GM23338 (cell line): ENCODE data around the gene MARK3. TPM values are rescaled to one million over a fixed set of nuclear protein-coding genes. Genes with fewer than 3 reads are reported as not detected.

Experiments
- ATAC-seq: fragments of 200-7000 bp; cut with Tn5 transposase; 3 replicates; pipeline ENCODE4 v1.9.1; 2020
- DNase-seq: peaks from one replicate; pipeline ENCODE4 v3.0.0-alpha.2; 2015; ENCODE audit warnings: low spot score
- H2AFZ ChIP-seq: fragments of 200-600 bp; sonication (generic); 2 replicates; pipeline ENCODE4 v1.8.0; 2016; ENCODE audit warnings: antibody characterized with exemption, mild to moderate bottlenecking, moderate library complexity
- H3F3A ChIP-seq: fragments of 200-600 bp; sonication (generic); replicated peaks from 2 replicates; pipeline ENCODE4 v1.8.0; 2017; ENCODE audit warnings: antibody characterized with exemption, mixed run types, low read depth
- H3K27ac ChIP-seq: fragments of 200-600 bp; sonication (generic); 2 replicates; pipeline ENCODE4 v1.6.1; 2016; ENCODE audit warnings: low read depth
- H3K27me3 ChIP-seq: fragments of 200-600 bp; sonication (generic); 2 replicates; pipeline ENCODE4 v1.8.0; 2016; ENCODE audit warnings: mild to moderate bottlenecking, mixed run types, moderate library complexity; ENCODE audit not compliant: insufficient read depth
- H3K36me3 ChIP-seq: fragments of 200-600 bp; sonication (generic); 2 replicates; pipeline ENCODE4 v1.8.0; 2016; ENCODE audit warnings: mild to moderate bottlenecking; ENCODE audit not compliant: insufficient read depth
- H3K4me1 ChIP-seq: fragments of 200-600 bp; sonication (generic); 2 replicates; pipeline ENCODE4 v1.8.0; 2016; ENCODE audit warnings: mild to moderate bottlenecking, moderate library complexity; ENCODE audit not compliant: insufficient read depth
- H3K4me2 ChIP-seq: fragments of 200-600 bp; sonication (generic); 2 replicates; pipeline ENCODE4 v1.7.1; 2017; ENCODE audit warnings: mixed run types
- H3K4me3 ChIP-seq: fragments of 200-600 bp; sonication (generic); 2 replicates; pipeline ENCODE4 v1.6.1; 2016; ENCODE audit warnings: mixed run types
- H3K79me2 ChIP-seq: fragments of 200-600 bp; sonication (generic); replicated peaks from 2 replicates; pipeline ENCODE4 v1.8.0; 2017; ENCODE audit warnings: mild to moderate bottlenecking; ENCODE audit not compliant: insufficient read depth
- H3K9me2 ChIP-seq: fragments of 200-600 bp; sonication (generic); 2 replicates; pipeline ENCODE4 v1.8.0; 2017; ENCODE audit not compliant: insufficient read depth
- H4K20me1 ChIP-seq: fragments of 200-600 bp; sonication (generic); replicated peaks from 2 replicates; pipeline ENCODE4 v1.8.0; 2017; ENCODE audit warnings: mild to moderate bottlenecking; ENCODE audit not compliant: insufficient read depth
- H3K27ac Mint-ChIP-seq: 2 replicates; pipeline ENCODE4 v1.8.0; 2020; ENCODE audit warnings: inconsistent platforms, mild to moderate bottlenecking, moderate library complexity, mixed read lengths
- H3K27me3 Mint-ChIP-seq: 3 replicates; pipeline ENCODE4 v1.8.0; 2022; ENCODE audit warnings: low read depth, mild to moderate bottlenecking, moderate library complexity, mixed read lengths, inconsistent platforms; ENCODE audit not compliant: insufficient read depth, poor library complexity
- H3K36me3 Mint-ChIP-seq: 3 replicates; pipeline ENCODE4 v1.8.0; 2021; ENCODE audit warnings: low read depth, mild to moderate bottlenecking, inconsistent platforms, moderate library complexity, mixed read lengths
- H3K4me1 Mint-ChIP-seq: 3 replicates; pipeline ENCODE4 v1.8.0; 2020; ENCODE audit warnings: mild to moderate bottlenecking, inconsistent platforms, mixed read lengths
- H3K4me3 Mint-ChIP-seq: 3 replicates; pipeline ENCODE4 v1.8.0; 2021; ENCODE audit warnings: moderate library complexity, mild to moderate bottlenecking, inconsistent platforms, mixed read lengths
- H3K9me3 Mint-ChIP-seq: 3 replicates; pipeline ENCODE4 v1.8.0; 2020; ENCODE audit warnings: moderate library complexity, mild to moderate bottlenecking, inconsistent platforms, mixed read lengths
- CTCF ChIP-seq, 2 experiments: fragments of 200-600 bp in 1 of 2; sonication (generic) in 1 of 2; conservative IDR thresholded peaks; 2 replicates each; pipeline versions ENCODE4 v1.5.1 to v1.6.1; 2016 to 2017; ENCODE audit warnings: antibody characterized with exemption in 2 of 2, low read depth in 2 of 2, mild to moderate bottlenecking in 2 of 2, moderate library complexity in 1 of 2
- ETS1 ChIP-seq: IDR thresholded peaks from 2 replicates; pipeline ENCODE4 v1.6.1; 2016; ENCODE audit warnings: antibody characterized with exemption
- JUNB ChIP-seq: IDR thresholded peaks from one replicate; pipeline ENCODE4 v1.6.1; 2016; ENCODE audit warnings: antibody characterized with exemption; ENCODE audit not compliant: unreplicated experiment
- NANOG ChIP-seq: IDR thresholded peaks from 2 replicates; pipeline ENCODE4 v1.6.1; 2016; ENCODE audit warnings: antibody characterized with exemption, borderline replicate concordance
- POLR2AphosphoS5 ChIP-seq: IDR thresholded peaks from 2 replicates; pipeline ENCODE4 v1.6.1; 2016; ENCODE audit warnings: antibody characterized with exemption, low read depth
- REST ChIP-seq: IDR thresholded peaks from one replicate; pipeline ENCODE4 v1.6.1; 2018; ENCODE audit warnings: antibody characterized with exemption; ENCODE audit not compliant: unreplicated experiment
- STAT1 ChIP-seq: IDR thresholded peaks from one replicate; pipeline ENCODE4 v1.6.1; 2016; ENCODE audit warnings: antibody characterized with exemption; ENCODE audit not compliant: unreplicated experiment
- ZNF462 ChIP-seq: fragments of 250-450 bp; sonication (Bioruptor Pico); IDR thresholded peaks from 2 replicates; pipeline ENCODE4 v1.5.0; 2020; ENCODE audit warnings: mild to moderate bottlenecking, moderate library complexity
- polyA plus RNA-seq: library from polyadenylated mRNA; unstranded; fragments of >200 nt; fragmentation: Nextera tagmentation; extraction: Ambion mirVana; gene quantifications from 2 replicates; pipeline ENCODE4 v1.2.1, GENCODE V29; 2016
- total RNA-seq: library from RNA; depleted of rRNA; stranded (reverse); fragments of >200 nt; shearing (Covaris generic); gene quantifications from 2 replicates; pipeline ENCODE4 v1.2.3, GENCODE V29; 2014

The MARK3 gene
- total and polyA plus RNA-seq, 2 experiments from 2014 or later = 45.9 to 69.7 TPM

DNA sequence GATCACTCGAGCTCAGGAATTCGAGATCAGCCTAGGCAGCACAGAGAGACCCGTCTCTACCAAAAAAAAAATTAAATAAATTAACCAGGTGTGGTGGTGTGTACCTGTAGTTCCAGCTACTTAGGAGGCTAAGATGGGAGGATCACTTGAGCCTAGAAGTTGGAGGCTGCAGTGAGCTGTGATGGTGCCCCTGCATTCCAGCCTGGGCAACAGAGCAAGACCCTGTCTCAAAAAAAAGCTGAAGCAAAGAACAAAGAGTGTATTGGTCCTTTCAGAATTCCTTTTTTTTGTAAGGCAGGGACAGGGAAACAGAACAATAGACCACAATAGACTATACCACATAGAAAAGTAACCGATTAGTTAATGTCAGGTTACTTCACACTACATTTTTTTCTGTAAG, 47.4 kb downstream of the MARK3 start:
- Mint-ChIP-seq H3K27ac (no peak overlapping the region), H3K36me3 (peaks cover 18% of the 10 kb centered on the region; the same call in 2 of the 3 replicates), H3K4me1 (peaks cover 17% of the 10 kb centered on the region), H3K4me3 (no peak overlapping the region), H3K9me3 (no peaks in the 10 kb centered on the region), H3K27me3 (no peaks in the 10 kb centered on the region)
- H3K4me2 ChIP-seq = no peak overlapping the region
- no peak overlapping the region for H2AFZ ChIP-seq
- no peaks in the 10 kb centered on the region for H3K27me3 ChIP-seq
- H3K9me2 ChIP-seq = no peaks in the 10 kb centered on the region
- no peaks in the 10 kb centered on the region for H3K36me3 ChIP-seq
- ATAC-seq (no peak), DNase-seq (no peak)
- H4K20me1 ChIP-seq = peaks cover 7% of the 10 kb centered on the region; the same call in 1 of the 2 replicates
- TF ChIP-seq STAT1 (no peak), POLR2AphosphoS5 (no peak), ZNF462 (no peak), JUNB (no peak), NANOG (no peak), CTCF (conservative IDR thresholded peaks at IDR 0.05; ENCODE audit: low read depth in 2 of 2) (no peak), REST (no peak), ETS1 (no peak)
- peaks cover 17% of the 10 kb centered on the region for H3K4me1 ChIP-seq
- H3K79me2 ChIP-seq = peaks cover 73% of the 10 kb centered on the region
- no peaks in the 10 kb centered on the region for H3F3A ChIP-seq
- H3K4me3 ChIP-seq = no peak overlapping the region
- no peak overlapping the region for H3K27ac ChIP-seq
